H9 (cell line): ENCODE measurements around the gene REG1A. TPM values are rescaled to one million over a fixed set of nuclear protein-coding genes. Genes with fewer than 3 reads are reported as not detected.

Experiments used
- DNase-seq: peaks from one replicate; pipeline ENCODE4 v3.0.0-alpha.2; 2017
- H2AFZ ChIP-seq: one replicate; pipeline ENCODE4 v1.6.1; 2013; ENCODE audit warnings: mild to moderate bottlenecking, low read length, control low read depth, moderate library complexity
- H2AK5ac ChIP-seq: 2 replicates; pipeline ENCODE4 v1.6.1; 2013; ENCODE audit warnings: low read length, control low read depth, mixed read lengths; ENCODE audit not compliant: insufficient read length
- H2BK120ac ChIP-seq: one replicate; pipeline ENCODE4 v1.6.1; 2013; ENCODE audit warnings: low read depth, mild to moderate bottlenecking, low read length, control low read depth, inconsistent platforms; ENCODE audit not compliant: poor library complexity, severe bottlenecking
- H2BK12ac ChIP-seq: 2 replicates; pipeline ENCODE4 v1.6.1; 2013; ENCODE audit warnings: low read length, control low read depth, mixed read lengths, low read depth; ENCODE audit not compliant: insufficient read length
- H2BK15ac ChIP-seq: 2 replicates; pipeline ENCODE4 v1.6.1; 2013; ENCODE audit warnings: low read depth, low read length, control low read depth
- H2BK20ac ChIP-seq: one replicate; pipeline ENCODE4 v1.6.1; 2013; ENCODE audit warnings: low read depth, mild to moderate bottlenecking, low read length, control low read depth, inconsistent platforms; ENCODE audit not compliant: poor library complexity, severe bottlenecking
- H2BK5ac ChIP-seq: 2 replicates; pipeline ENCODE4 v1.6.1; 2013; ENCODE audit warnings: low read length, control low read depth, mixed read lengths; ENCODE audit not compliant: insufficient read length
- H3K14ac ChIP-seq: 2 replicates; pipeline ENCODE4 v1.6.1; 2013; ENCODE audit warnings: low read length, control low read depth; ENCODE audit not compliant: insufficient read depth
- H3K18ac ChIP-seq: 2 replicates; pipeline ENCODE4 v1.6.1; 2013; ENCODE audit warnings: low read depth, mild to moderate bottlenecking, mixed read lengths, low read length, control low read depth; ENCODE audit not compliant: insufficient read length
- H3K23ac ChIP-seq: 2 replicates; pipeline ENCODE4 v1.6.1; 2013; ENCODE audit warnings: low read length, control low read depth, mixed read lengths, low read depth; ENCODE audit not compliant: insufficient read length
- H3K23me2 ChIP-seq: 2 replicates; pipeline ENCODE4 v1.6.1; 2013; ENCODE audit warnings: low read depth, mild to moderate bottlenecking, mixed read lengths, low read length, control low read depth; ENCODE audit not compliant: insufficient read length, poor library complexity, severe bottlenecking
- H3K27ac ChIP-seq: 2 replicates; pipeline ENCODE4 v1.5.1; 2013; ENCODE audit warnings: low read length, control low read depth, mixed read lengths, low read depth; ENCODE audit not compliant: insufficient read length
- H3K27me3 ChIP-seq: 2 replicates; pipeline ENCODE4 v1.6.1; 2013; ENCODE audit warnings: low read length, control low read depth, inconsistent platforms; ENCODE audit not compliant: insufficient read depth
- H3K4ac ChIP-seq: 2 replicates; pipeline ENCODE4 v1.6.1; 2013; ENCODE audit warnings: low read depth, mild to moderate bottlenecking, control low read depth, inconsistent platforms, low read length, moderate library complexity
- H3K4me1 ChIP-seq: 2 replicates; pipeline ENCODE4 v1.6.1; 2013; ENCODE audit warnings: low read length, control low read depth, inconsistent platforms; ENCODE audit not compliant: insufficient read depth
- H3K4me2 ChIP-seq: 2 replicates; pipeline ENCODE4 v1.6.1; 2013; ENCODE audit warnings: low read length, control low read depth, mixed read lengths; ENCODE audit not compliant: insufficient read length, insufficient read depth
- H3K56ac ChIP-seq: 2 replicates; pipeline ENCODE4 v1.6.1; 2013; ENCODE audit warnings: low read depth, mild to moderate bottlenecking, mixed read lengths, low read length, control low read depth; ENCODE audit not compliant: insufficient read length
- H3K79me1 ChIP-seq: 2 replicates; pipeline ENCODE4 v1.6.1; 2013; ENCODE audit warnings: low read depth, mild to moderate bottlenecking, moderate library complexity, low read length, control low read depth, inconsistent platforms; ENCODE audit not compliant: insufficient read depth, poor library complexity, severe bottlenecking
- H3K79me2 ChIP-seq: 2 replicates; pipeline ENCODE4 v1.6.1; 2013; ENCODE audit warnings: low read length, control low read depth, inconsistent platforms; ENCODE audit not compliant: insufficient read depth
- H3K9ac ChIP-seq: 2 replicates; pipeline ENCODE4 v1.6.1; 2013; ENCODE audit warnings: low read length, control low read depth, mixed read lengths; ENCODE audit not compliant: insufficient read length; ENCODE audit errors: extremely low read depth
- H3K9me3 ChIP-seq: one replicate; pipeline ENCODE4 v1.6.1; 2013; ENCODE audit warnings: low read depth, low read length, inconsistent platforms; ENCODE audit not compliant: control insufficient read depth
- H3T11ph ChIP-seq: one replicate; pipeline ENCODE4 v1.6.1; 2013; ENCODE audit warnings: mild to moderate bottlenecking, low read length, control low read depth, inconsistent platforms
- H4K20me1 ChIP-seq: one replicate; pipeline ENCODE4 v1.6.1; 2013; ENCODE audit not compliant: control insufficient read depth, insufficient read length, insufficient read depth
- H4K5ac ChIP-seq: 2 replicates; pipeline ENCODE4 v1.6.1; 2013; ENCODE audit warnings: low read depth, mild to moderate bottlenecking, mixed read lengths, low read length, control low read depth; ENCODE audit not compliant: insufficient read length
- H4K8ac ChIP-seq: replicated peaks from 2 replicates; pipeline ENCODE4 v1.6.1; 2013; ENCODE audit warnings: low read length, control low read depth, mixed read lengths, low read depth; ENCODE audit not compliant: insufficient read length
- H4K91ac ChIP-seq: 2 replicates; pipeline ENCODE4 v1.6.1; 2013; ENCODE audit warnings: low read depth, mild to moderate bottlenecking, moderate library complexity, mixed read lengths, low read length, control low read depth; ENCODE audit not compliant: insufficient read length
- H3K27ac Mint-ChIP-seq, 3 experiments: 2 replicates in 2 of 3; 3 replicates in 1 of 3; pipeline ENCODE4 v1.8.0; 2020 to 2021; ENCODE audit warnings: mixed read lengths in 3 of 3, mild to moderate bottlenecking in 1 of 3, moderate library complexity in 1 of 3
- H3K27me3 Mint-ChIP-seq: 2 replicates; pipeline ENCODE4 v1.8.0; 2021; ENCODE audit warnings: low read depth, mild to moderate bottlenecking, moderate library complexity, mixed read lengths
- H3K36me3 Mint-ChIP-seq, 3 experiments: 2 replicates in 2 of 3; 3 replicates in 1 of 3; pipeline ENCODE4 v1.8.0; 2020 to 2021; ENCODE audit warnings: low read depth in 3 of 3, mixed read lengths in 3 of 3; ENCODE audit not compliant: insufficient read depth in 1 of 3
- H3K4me1 Mint-ChIP-seq, 2 experiments: 2 replicates each; pipeline ENCODE4 v1.8.0; 2020; ENCODE audit warnings: mixed read lengths in 2 of 2
- H3K4me3 Mint-ChIP-seq, 2 experiments: 2 replicates in 1 of 2; 3 replicates in 1 of 2; pipeline ENCODE4 v1.8.0; 2020 to 2021; ENCODE audit warnings: mild to moderate bottlenecking in 2 of 2, mixed read lengths in 2 of 2, moderate library complexity in 1 of 2
- H3K9me3 Mint-ChIP-seq, 2 experiments: 2 replicates in 1 of 2; 3 replicates in 1 of 2; pipeline ENCODE4 v1.8.0; 2020; ENCODE audit warnings: mild to moderate bottlenecking in 2 of 2, mixed read lengths in 2 of 2, moderate library complexity in 1 of 2
- WGBS: extraction: QIAGEN DNeasy Blood & Tissue Kit; methylation state at CpG from one replicate; pipeline ENCODE4 v1.1.7; 2013; ENCODE audit warnings: missing lambda C conversion rate, low lambda C conversion rate, mixed read lengths; ENCODE audit not compliant: insufficient read length; ENCODE audit errors: extremely low coverage; 5-methylcytosine and 5-hydroxymethylcytosine counted together
- total RNA-seq: library from RNA; stranded (reverse); gene quantifications from 2 replicates; pipeline ENCODE4 v1.2.1, GENCODE V29; 2021
- TF ChIP-seq, protein P1 (sequence below): fragments of 200-600 bp; sonication (generic); conservative IDR thresholded peaks from 3 replicates; pipeline ENCODE4 v1.8.0; 2021; ENCODE audit warnings: antibody characterized with exemption, mild to moderate bottlenecking

REG1A gene
- total RNA-seq, 1 experiment from 2014 or later, result not detected

DNA sequence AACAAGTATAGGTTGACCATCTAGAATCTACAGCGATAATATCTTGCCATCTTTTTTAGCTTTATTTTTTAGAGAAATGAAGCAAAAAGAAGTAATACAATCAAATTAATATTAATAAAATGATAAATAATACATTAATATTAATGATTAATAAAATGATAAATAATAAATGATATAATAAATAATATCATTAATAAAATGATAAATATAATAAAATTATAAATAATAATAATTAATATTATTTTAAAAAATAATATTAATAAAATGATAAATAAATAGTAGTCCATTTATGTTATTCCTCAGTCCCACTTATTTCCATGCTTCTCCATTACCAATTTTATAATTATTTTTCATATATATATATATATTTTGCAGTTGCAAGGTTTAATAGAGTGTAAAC lies 42.5 kb downstream of the REG1A start:
- H3K4ac ChIP-seq, result no peak overlapping the region
- H3K4me2 ChIP-seq, result no peak overlapping the region
- H3K4me1 Mint-ChIP-seq, result no peaks in the 10 kb centered on the region; a peak in 1 of 4 replicates
- H3K79me2 ChIP-seq, result no peaks in the 10 kb centered on the region
- H2AFZ ChIP-seq, result no peak overlapping the region
- H2BK120ac ChIP-seq, result no peak overlapping the region
- H3K27me3 Mint-ChIP-seq, result peaks cover 3% of the 10 kb centered on the region
- no peaks in the 10 kb centered on the region for H4K20me1 ChIP-seq
- no peak overlapping the region for H3K27ac ChIP-seq
- H4K5ac ChIP-seq, result no peak overlapping the region
- H3K79me1 ChIP-seq, result no peaks in the 10 kb centered on the region
- no peaks in the 10 kb centered on the region for H3K23me2 ChIP-seq
- H3K9me3 ChIP-seq, result no peaks in the 10 kb centered on the region
- no peak overlapping the region for H2BK12ac ChIP-seq
- no peak overlapping the region for H3K27ac Mint-ChIP-seq
- no peaks in the 10 kb centered on the region; a peak in 1 of 7 replicates for H3K36me3 Mint-ChIP-seq
- WGBS, result no CpG with 5 or more reads among the region's 1 CpG
- no peak overlapping the region for H4K91ac ChIP-seq
- no peak overlapping the region for H2BK15ac ChIP-seq
- H3K9me3 Mint-ChIP-seq, result no peaks in the 10 kb centered on the region; a peak in 1 of 5 replicates
- no peak overlapping the region for H2BK20ac ChIP-seq
- H2AK5ac ChIP-seq, result no peak overlapping the region
- H3K18ac ChIP-seq, result no peak overlapping the region
- DNase-seq, result no peak
- no peak overlapping the region for H3K9ac ChIP-seq
- no peak overlapping the region for H3K56ac ChIP-seq
- H3K4me3 Mint-ChIP-seq, result no peak overlapping the region
- no peaks in the 10 kb centered on the region for H3K4me1 ChIP-seq
- H4K8ac ChIP-seq, result no peak overlapping the region
- no peak overlapping the region for H3T11ph ChIP-seq
- no peaks in the 10 kb centered on the region for H3K27me3 ChIP-seq
- TF ChIP-seq, protein P1, sequence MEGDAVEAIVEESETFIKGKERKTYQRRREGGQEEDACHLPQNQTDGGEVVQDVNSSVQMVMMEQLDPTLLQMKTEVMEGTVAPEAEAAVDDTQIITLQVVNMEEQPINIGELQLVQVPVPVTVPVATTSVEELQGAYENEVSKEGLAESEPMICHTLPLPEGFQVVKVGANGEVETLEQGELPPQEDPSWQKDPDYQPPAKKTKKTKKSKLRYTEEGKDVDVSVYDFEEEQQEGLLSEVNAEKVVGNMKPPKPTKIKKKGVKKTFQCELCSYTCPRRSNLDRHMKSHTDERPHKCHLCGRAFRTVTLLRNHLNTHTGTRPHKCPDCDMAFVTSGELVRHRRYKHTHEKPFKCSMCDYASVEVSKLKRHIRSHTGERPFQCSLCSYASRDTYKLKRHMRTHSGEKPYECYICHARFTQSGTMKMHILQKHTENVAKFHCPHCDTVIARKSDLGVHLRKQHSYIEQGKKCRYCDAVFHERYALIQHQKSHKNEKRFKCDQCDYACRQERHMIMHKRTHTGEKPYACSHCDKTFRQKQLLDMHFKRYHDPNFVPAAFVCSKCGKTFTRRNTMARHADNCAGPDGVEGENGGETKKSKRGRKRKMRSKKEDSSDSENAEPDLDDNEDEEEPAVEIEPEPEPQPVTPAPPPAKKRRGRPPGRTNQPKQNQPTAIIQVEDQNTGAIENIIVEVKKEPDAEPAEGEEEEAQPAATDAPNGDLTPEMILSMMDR, result no peak
- H3K14ac ChIP-seq, result no peak overlapping the region
- no peak overlapping the region for H2BK5ac ChIP-seq
- no peak overlapping the region for H3K23ac ChIP-seq
